ENCODE results near the gene ZNF776. TPM values are rescaled to one million over a fixed set of nuclear protein-coding genes. Genes with fewer than 3 reads are reported as not detected.
"Not testable (repeated sequence)": the region's sequence is repeated elsewhere in the genome, so short reads cannot be mapped to it uniquely, and the experiment has no call there.

Gene ZNF776
- total RNA-seq, 4 donors from 2014 or later = 15.0 to 120 (median 16.7) TPM

DNA sequence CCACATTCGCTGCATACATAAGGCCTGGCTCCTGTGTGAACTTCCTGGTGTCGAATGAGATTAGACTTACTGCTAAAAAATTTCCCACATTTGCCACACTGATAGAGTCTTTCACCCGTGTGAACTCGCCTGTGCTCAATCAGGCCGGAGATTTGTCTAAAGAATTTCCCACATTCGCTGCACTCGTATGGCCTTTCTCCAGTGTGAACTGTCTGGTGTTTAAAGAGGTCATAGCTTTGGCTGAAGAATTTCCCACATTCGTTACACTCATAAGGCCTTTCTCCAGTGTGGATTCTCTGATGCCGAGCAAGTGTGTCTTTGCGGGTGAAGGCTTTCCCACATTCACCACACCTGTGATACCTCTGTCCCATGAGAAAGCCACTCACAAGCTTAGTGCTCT is 25.7 kb upstream of the ZNF776 start:
- Histone ChIP-seq H3K4me3 (no peak overlapping the region), H3K4me1 (no peaks in the 10 kb centered on the region), H3K27ac (no peak overlapping the region), H3K27me3 (no peaks in the 10 kb centered on the region), H3K36me3 (peaks cover 0 to 41% (median 17%) of the 10 kb centered on the region in 4 donors), H3K9me3 (peaks cover 59 to 80% of the 10 kb centered on the region in 2 donors)
- intact Hi-C loops (cut with DNase I; ENCODE audit: low total_unique reads) = no loop called here
- WGBS, 2 donors (ENCODE audit: low coverage in 1 of 2) = 99 to 100% methylated on average over 2 to 10 of the region's 10 CpGs
- no peak for DNase-seq
- in situ Hi-C loops (cut with MboI; ENCODE audit: low pct_ligation_motif_present in 1 of 4, low pct_unique_long_range_greater_than_20kb in 1 of 4, low sequenced_read_pairs in 3 of 4) = no loop called here
- no peak for TF ChIP-seq POLR2A (IDR thresholded peaks at IDR 0.05)
- TF ChIP-seq, protein P1, sequence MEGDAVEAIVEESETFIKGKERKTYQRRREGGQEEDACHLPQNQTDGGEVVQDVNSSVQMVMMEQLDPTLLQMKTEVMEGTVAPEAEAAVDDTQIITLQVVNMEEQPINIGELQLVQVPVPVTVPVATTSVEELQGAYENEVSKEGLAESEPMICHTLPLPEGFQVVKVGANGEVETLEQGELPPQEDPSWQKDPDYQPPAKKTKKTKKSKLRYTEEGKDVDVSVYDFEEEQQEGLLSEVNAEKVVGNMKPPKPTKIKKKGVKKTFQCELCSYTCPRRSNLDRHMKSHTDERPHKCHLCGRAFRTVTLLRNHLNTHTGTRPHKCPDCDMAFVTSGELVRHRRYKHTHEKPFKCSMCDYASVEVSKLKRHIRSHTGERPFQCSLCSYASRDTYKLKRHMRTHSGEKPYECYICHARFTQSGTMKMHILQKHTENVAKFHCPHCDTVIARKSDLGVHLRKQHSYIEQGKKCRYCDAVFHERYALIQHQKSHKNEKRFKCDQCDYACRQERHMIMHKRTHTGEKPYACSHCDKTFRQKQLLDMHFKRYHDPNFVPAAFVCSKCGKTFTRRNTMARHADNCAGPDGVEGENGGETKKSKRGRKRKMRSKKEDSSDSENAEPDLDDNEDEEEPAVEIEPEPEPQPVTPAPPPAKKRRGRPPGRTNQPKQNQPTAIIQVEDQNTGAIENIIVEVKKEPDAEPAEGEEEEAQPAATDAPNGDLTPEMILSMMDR (IDR thresholded peaks at IDR 0.05) = no peak
- no peak for TF ChIP-seq EP300 (IDR thresholded peaks at IDR 0.05; ENCODE audit: low read depth)
- no peak for TF ChIP-seq POLR2AphosphoS5 (IDR thresholded peaks at IDR 0.05)

DNA sequence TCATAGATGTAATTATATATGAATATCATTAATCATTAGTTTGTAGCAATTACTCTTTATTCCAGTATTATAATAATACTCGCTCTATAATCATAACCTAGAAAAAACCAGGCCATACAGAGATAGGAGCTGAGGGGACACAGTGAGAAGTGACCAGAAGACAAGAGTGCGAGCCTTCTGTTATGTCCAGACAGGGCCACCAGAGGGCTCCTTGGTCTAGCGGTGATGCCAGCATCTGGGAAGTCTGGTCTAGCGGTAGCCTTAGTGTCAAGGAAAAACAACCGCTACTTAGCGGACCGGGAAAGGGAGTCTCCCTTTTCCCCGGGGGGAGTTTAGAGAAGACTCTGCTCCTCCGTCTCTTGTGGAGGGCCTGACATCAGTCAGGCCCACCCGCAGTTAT is 8.3 kb upstream of the ZNF776 start:
- peak; percentile 54 for DNase-seq
- in situ Hi-C loops (cut with MboI; ENCODE audit: low pct_ligation_motif_present in 1 of 4, low pct_unique_long_range_greater_than_20kb in 1 of 4, low sequenced_read_pairs in 3 of 4) = loop anchor here in 1 of 4 donors (25.0 kb wide), 1 partner anchor 174 kb away; the partner anchor contains the start of gene ZNF417
- WGBS, 2 donors (ENCODE audit: low coverage in 1 of 2) = 19 to 22% methylated on average over 3 to 10 of the region's 10 CpGs
- intact Hi-C loops (cut with DNase I; ENCODE audit: low total_unique reads); H3K4me3 ChIP-seq; H3K27me3 ChIP-seq; H3K4me1 ChIP-seq; H3K27ac ChIP-seq; H3K36me3 ChIP-seq: not testable (repeated sequence)
- TF ChIP-seq, protein P1 (IDR thresholded peaks at IDR 0.05) = peak; percentile 52 to 73 (median 63)
- peaks cover 8 to 11% of the 10 kb centered on the region in 2 donors for H3K9me3 ChIP-seq

DNA sequence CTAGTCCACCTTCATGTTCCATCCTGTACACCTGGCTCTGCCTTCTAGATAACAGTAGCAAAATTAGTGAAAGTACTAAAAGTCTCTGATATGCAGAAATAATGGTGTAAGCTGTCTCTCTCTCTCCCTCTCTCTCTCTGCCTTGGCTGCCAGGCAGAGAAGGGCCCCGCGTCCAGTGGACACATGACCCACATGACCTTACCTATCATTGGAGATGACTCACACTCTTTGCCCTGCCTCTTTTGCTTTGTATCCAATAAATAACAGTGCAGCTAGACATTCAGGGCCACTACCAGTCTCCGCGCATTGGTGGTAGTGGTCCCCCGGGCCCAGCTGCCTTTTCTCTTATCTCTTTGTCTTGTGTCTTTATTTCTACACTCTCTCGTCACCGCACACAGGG is 7.8 kb upstream of the ZNF776 start:
- in situ Hi-C loops (cut with MboI; ENCODE audit: low pct_ligation_motif_present in 1 of 4, low pct_unique_long_range_greater_than_20kb in 1 of 4, low sequenced_read_pairs in 3 of 4) = loop anchor here in 1 of 4 donors (25.0 kb wide), 1 partner anchor 174 kb away; the partner anchor contains the start of gene ZNF417
- DNase-seq = not testable (repeated sequence)
- 89 to 97% methylated on average over 7 of the region's 7 CpGs for WGBS, 2 donors (ENCODE audit: low coverage in 1 of 2)

DNA sequence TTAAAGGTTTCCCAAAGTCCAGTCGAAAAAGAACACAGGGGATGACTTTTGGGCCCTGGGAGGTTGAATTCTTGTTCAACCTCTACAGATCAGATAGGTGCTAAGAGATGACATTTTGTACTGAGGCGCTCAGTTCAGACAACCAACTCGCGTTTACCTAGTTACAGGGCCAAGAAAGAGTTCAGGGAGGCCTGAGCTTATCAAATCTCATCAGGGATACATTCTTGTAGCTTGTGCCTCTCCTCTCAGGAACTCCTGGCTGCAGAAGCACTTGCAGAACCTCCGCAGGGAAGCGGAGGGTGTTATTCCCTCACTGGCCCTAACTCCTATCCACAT is 825 bp downstream of the ZNF776 start:
- intact Hi-C loops (cut with DNase I; ENCODE audit: low total_unique reads) = no loop called here
- TF ChIP-seq POLR2AphosphoS5 (IDR thresholded peaks at IDR 0.05) = no peak
- TF ChIP-seq EP300 (IDR thresholded peaks at IDR 0.05; ENCODE audit: low read depth) = no peak
- TF ChIP-seq, protein P1 (IDR thresholded peaks at IDR 0.05) = no peak
- no peak for TF ChIP-seq POLR2A (IDR thresholded peaks at IDR 0.05)

More for the DNA sequence above, 7.8 kb upstream of the ZNF776 start:
- intact Hi-C loops (cut with DNase I; ENCODE audit: low total_unique reads); H3K36me3 ChIP-seq; H3K4me3 ChIP-seq; H3K9me3 ChIP-seq; H3K27me3 ChIP-seq; H3K4me1 ChIP-seq; H3K27ac ChIP-seq: not testable (repeated sequence)

DNA sequence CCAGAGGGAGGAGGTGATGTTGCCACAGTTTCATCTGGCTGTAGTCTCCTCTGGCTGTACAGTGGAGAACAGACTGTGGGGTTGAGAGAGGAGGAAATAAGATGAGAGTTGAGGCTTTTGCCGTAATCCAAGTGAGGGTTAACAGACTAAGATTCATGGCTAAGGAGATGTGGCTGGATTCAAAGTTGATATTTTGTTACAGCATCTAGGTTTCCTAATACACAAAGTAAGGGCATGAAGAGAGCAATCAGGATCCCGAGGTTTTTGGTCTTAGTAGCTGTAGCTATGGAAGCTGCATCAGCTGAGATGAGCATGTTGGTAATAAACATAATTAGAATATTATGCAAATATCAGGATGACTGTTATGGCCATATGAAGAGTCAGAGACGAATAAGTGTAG is 1.4 kb downstream of the ZNF776 start:
- TF ChIP-seq POLR2AphosphoS5 (IDR thresholded peaks at IDR 0.05) = no peak
- no peak for TF ChIP-seq EP300 (IDR thresholded peaks at IDR 0.05; ENCODE audit: low read depth)
- TF ChIP-seq, protein P1 (IDR thresholded peaks at IDR 0.05) = no peak
- TF ChIP-seq POLR2A (IDR thresholded peaks at IDR 0.05) = no peak
- in situ Hi-C loops (cut with MboI; ENCODE audit: low pct_ligation_motif_present in 1 of 4, low pct_unique_long_range_greater_than_20kb in 1 of 4, low sequenced_read_pairs in 3 of 4) = loop anchor here in 1 of 4 donors (10.0 to 25.0 kb wide), 2 partner anchors 164 to 407 kb away; partner anchors contain the start of genes ZNF329 and ZNF417
- H3K9me3 ChIP-seq = peaks cover 31 to 52% of the 10 kb centered on the region in 2 donors
- H3K4me1 ChIP-seq = peaks cover 0 to 14% (median 6%) of the 10 kb centered on the region in 4 donors
- intact Hi-C loops (cut with DNase I; ENCODE audit: low total_unique reads) = no loop called here
- WGBS, 2 donors (ENCODE audit: low coverage in 1 of 2) = 81 to 96% methylated on average over 3 of the region's 3 CpGs
- H3K4me3 ChIP-seq = peak overlapping the region in 1 of 4 donors; percentile 92
- no peaks in the 10 kb centered on the region for H3K27me3 ChIP-seq
- H3K27ac ChIP-seq = no peak overlapping the region
- DNase-seq = no peak
- H3K36me3 ChIP-seq = peaks cover under 1 to 52% (median 24%) of the 10 kb centered on the region in 4 donors

More for the DNA sequence above, 825 bp downstream of the ZNF776 start:
- no peaks in the 10 kb centered on the region for H3K27me3 ChIP-seq
- DNase-seq = no peak
- H3K27ac ChIP-seq = peak overlapping the region in 2 of 4 donors; percentile 88 to 89
- in situ Hi-C loops (cut with MboI; ENCODE audit: low pct_ligation_motif_present in 1 of 4, low pct_unique_long_range_greater_than_20kb in 1 of 4, low sequenced_read_pairs in 3 of 4) = loop anchor here in 1 of 4 donors (10.0 to 25.0 kb wide), 2 partner anchors 165 to 407 kb away; partner anchors contain the start of genes ZNF329 and ZNF417
- 0 to 48% methylated on average over 1 to 6 of the region's 6 CpGs for WGBS, 2 donors (ENCODE audit: low coverage in 1 of 2)
- H3K4me3 ChIP-seq = peak overlapping the region; percentile 58 to 92 (median 84)
- peaks cover 25 to 46% of the 10 kb centered on the region in 2 donors for H3K9me3 ChIP-seq
- peaks cover 0 to 14% (median 6%) of the 10 kb centered on the region in 4 donors for H3K4me1 ChIP-seq
- H3K36me3 ChIP-seq = peaks cover 0 to 46% (median 20%) of the 10 kb centered on the region in 4 donors

Measured in transverse colon (tissue), 4 donors.